Iris pigment epithelial cell (primary cell): ENCODE results near the gene SNRPA1.
"Not testable (repeated sequence)": the region's sequence is repeated elsewhere in the genome, so short reads cannot be mapped to it uniquely, and the experiment has no call there.

Experiments used
- DNase-seq: peaks from one replicate; pipeline ENCODE4 v3.0.0-alpha.2; 2011; ENCODE audit warnings: low read depth

The SNRPA1 gene

GRCh38 chr15:101294731-101295606 is at the start of gene SNRPA1:
Gene SNRPA1 (minus strand): TSS chr15:101295248. CDS start chr15:101295178, 70 bp downstream.
- peak; percentile 98 for DNase-seq

GRCh38 chr15:101342056-101342455 is 47.0 kb upstream of the SNRPA1 start:
- DNase-seq: no peak

- no peak for DNase-seq
Observed at GRCh38 chr15:101338502-101339057, 43.5 kb upstream of the SNRPA1 start.

- no peak for DNase-seq
Observed at GRCh38 chr15:101337976-101338375, 42.9 kb upstream of the SNRPA1 start.

- not testable (repeated sequence) for DNase-seq
Observed at GRCh38 chr15:101333907-101334789, 39.1 kb upstream of the SNRPA1 start.

- DNase-seq: no peak
Observed at GRCh38 chr15:101332061-101332467, 37.0 kb upstream of the SNRPA1 start.

- no peak for DNase-seq
Observed at GRCh38 chr15:101329867-101330380, 34.9 kb upstream of the SNRPA1 start.

- DNase-seq: no peak
Observed at GRCh38 chr15:101329309-101329863, 34.3 kb upstream of the SNRPA1 start.

GRCh38 chr15:101328001-101328400 is 33.0 kb upstream of the SNRPA1 start:
- DNase-seq: no peak

GRCh38 chr15:101327147-101327740 is 32.2 kb upstream of the SNRPA1 start:
- no peak for DNase-seq

GRCh38 chr15:101326462-101327146 is 31.6 kb upstream of the SNRPA1 start:
- no peak for DNase-seq

GRCh38 chr15:101326026-101326315 is 30.9 kb upstream of the SNRPA1 start:
- DNase-seq: no peak

GRCh38 chr15:101325263-101326025 is 30.4 kb upstream of the SNRPA1 start:
- no peak for DNase-seq

GRCh38 chr15:101324524-101325177 is 29.6 kb upstream of the SNRPA1 start:
- DNase-seq: no peak

GRCh38 chr15:101323793-101324523 is 28.9 kb upstream of the SNRPA1 start:
- DNase-seq: no peak

- no peak for DNase-seq
Observed at GRCh38 chr15:101322854-101323477, 27.9 kb upstream of the SNRPA1 start.

- no peak for DNase-seq
Observed at GRCh38 chr15:101322016-101322695, 27.1 kb upstream of the SNRPA1 start.

GRCh38 chr15:101320501-101321052 is 25.5 kb upstream of the SNRPA1 start:
- peak; percentile 42 for DNase-seq
